Lower lobe of right lung (tissue), 2 donors: ENCODE results near the gene RRBP1. TPM values are rescaled to one million over a fixed set of nuclear protein-coding genes. Genes with fewer than 3 reads are reported as not detected.
A peak's percentile ranks its signal among the peaks of the same experiment; 100 is the strongest.

Experiments
- ATAC-seq, 2 donors: fragments of 200-7000 bp; cut with Tn5 transposase; one replicate each; pipeline ENCODE4 v1.9.1; 2020 to 2022; ENCODE audit warnings: mild to moderate bottlenecking in 2 of 2, moderate library complexity in 2 of 2
- DNase-seq: peaks from one replicate; pipeline ENCODE4 v3.0.0-alpha.2; 2020
- H3K27ac ChIP-seq: fragments of 200-600 bp; one replicate; pipeline ENCODE4 v1.8.0; 2022
- H3K27me3 ChIP-seq: fragments of 200-600 bp; one replicate; pipeline ENCODE4 v1.8.0; 2022; ENCODE audit warnings: low read depth
- H3K36me3 ChIP-seq: fragments of 200-600 bp; one replicate; pipeline ENCODE4 v1.8.0; 2022; ENCODE audit warnings: mild to moderate bottlenecking
- H3K4me1 ChIP-seq: fragments of 200-600 bp; one replicate; pipeline ENCODE4 v1.8.0; 2022
- H3K4me3 ChIP-seq: fragments of 200-600 bp; one replicate; pipeline ENCODE4 v1.8.0; 2022; ENCODE audit warnings: mild to moderate bottlenecking
- H3K9me3 ChIP-seq: fragments of 200-600 bp; one replicate; pipeline ENCODE4 v1.8.0; 2022
- CTCF ChIP-seq: fragments of 200-600 bp; IDR thresholded peaks from one replicate; pipeline ENCODE4 v1.8.0; 2022; ENCODE audit warnings: antibody characterized with exemption, mild to moderate bottlenecking
- intact Hi-C: fragments of 100-400 bp; cut with DNase I; formaldehyde crosslinking; loops from one replicate; pipeline ENCODE4 v1.11.0; 2022
- total RNA-seq: library from RNA; stranded (reverse); fragmentation: NEBNext Ultra II Directional; extraction: Animal tissue kit (Norgen Biotek cat#: 25700); gene quantifications from one replicate; pipeline ENCODE4 v1.2.1, GENCODE V29; 2021
- donor health status: DM: no; HTN: yes; CAD: no; lungs with severe emphysema.

Gene RRBP1
- total RNA-seq, 1 donor from 2014 or later: 138 TPM

- H3K4me1 ChIP-seq: peaks cover 5% of the 10 kb centered on the region
- no peaks in the 10 kb centered on the region for H3K9me3 ChIP-seq
- DNase-seq (peak; percentile 39), ATAC-seq (no peak)
- H3K36me3 ChIP-seq: peaks cover 100% of the 10 kb centered on the region
- intact Hi-C loops: no loop called here
- no peak for TF ChIP-seq CTCF
- no peak overlapping the region for H3K4me3 ChIP-seq
- H3K27ac ChIP-seq: no peak overlapping the region
- H3K27me3 ChIP-seq: no peaks in the 10 kb centered on the region
These were observed 60.6 kb downstream of the RRBP1 start for GRCh38 chr20:17621229-17621968.

- no peak for TF ChIP-seq CTCF
- Histone ChIP-seq H3K27me3 (no peaks in the 10 kb centered on the region), H3K9me3 (no peaks in the 10 kb centered on the region), H3K4me3 (no peak overlapping the region), H3K36me3 (peaks cover 100% of the 10 kb centered on the region), H3K27ac (no peak overlapping the region), H3K4me1 (peaks cover 7% of the 10 kb centered on the region)
- intact Hi-C loops: no loop called here
- ATAC-seq (no peak), DNase-seq (peak; percentile 36)
These were observed 61.4 kb downstream of the RRBP1 start for GRCh38 chr20:17620371-17621228.

GRCh38 chr20:17619351-17620093, 62.5 kb downstream of the RRBP1 start:
- Histone ChIP-seq H3K4me3 (no peak overlapping the region), H3K27me3 (no peaks in the 10 kb centered on the region), H3K4me1 (peaks cover 15% of the 10 kb centered on the region), H3K36me3 (peaks cover 98% of the 10 kb centered on the region), H3K9me3 (no peaks in the 10 kb centered on the region), H3K27ac (no peak overlapping the region)
- ATAC-seq (no peak), DNase-seq (no peak)
- intact Hi-C loops: no loop called here
- TF ChIP-seq CTCF: no peak

GRCh38 chr20:17618673-17619013, 63.4 kb downstream of the RRBP1 start:
- H3K4me3 ChIP-seq: no peak overlapping the region
- ATAC-seq: no peak
- H3K27me3 ChIP-seq: no peaks in the 10 kb centered on the region
- H3K9me3 ChIP-seq: no peaks in the 10 kb centered on the region
- intact Hi-C loops: no loop called here
- DNase-seq: no peak
- H3K27ac ChIP-seq: no peak overlapping the region
- peaks cover 98% of the 10 kb centered on the region for H3K36me3 ChIP-seq
- no peak for TF ChIP-seq CTCF
- peaks cover 23% of the 10 kb centered on the region for H3K4me1 ChIP-seq

- Histone ChIP-seq H3K27ac (no peak overlapping the region), H3K4me3 (no peak overlapping the region), H3K9me3 (no peaks in the 10 kb centered on the region), H3K36me3 (peaks cover 98% of the 10 kb centered on the region), H3K27me3 (no peaks in the 10 kb centered on the region), H3K4me1 (peaks cover 23% of the 10 kb centered on the region)
- ATAC-seq: peak; percentile 9 to 33
- peak; percentile 58 for DNase-seq
- peak; percentile 2 for TF ChIP-seq CTCF
- intact Hi-C loops: no loop called here
These were observed 64.0 kb downstream of the RRBP1 start for GRCh38 chr20:17617868-17618672.
